GM12878 (cell line): ENCODE measurements around the gene CAND1. TPM values are rescaled to one million over a fixed set of nuclear protein-coding genes. Genes with fewer than 3 reads are reported as not detected.

Source experiments
- ATAC-seq: fragments of 200-7000 bp; cut with Tn5 transposase; 3 replicates; pipeline ENCODE4 v1.9.1; 2020; ENCODE audit warnings: mild to moderate bottlenecking, moderate library complexity
- Bru-seq: library from RNA; stranded (reverse); fragments of 400-500 nt; gene quantifications from one replicate; lab custom pipeline; 2021; lab: Mats Ljungman, UMichigan
- BruChase-seq, 2 experiments: library from RNA; stranded (reverse); fragments of 400-500 nt; gene quantifications; one replicate each; lab custom pipeline; 2021; lab: Mats Ljungman, UMichigan
- BruUV-seq: library from RNA; stranded (reverse); fragments of 400-500 nt; replicated peaks from 2 replicates; lab custom pipeline; 2021; lab: Mats Ljungman, UMichigan
- CTCF ChIA-PET: fragments of 300-600 bp; sonication (Branson Sonifier 250); formaldehyde crosslinking; extraction: SDS; loops from one replicate; lab custom pipeline; 2021; ENCODE audit warnings: inconsistent platforms; lab: Yijun Ruan, JAX
- POLR2A ChIA-PET: fragments of 350-600 bp; formaldehyde crosslinking; extraction: SDS; loops from one replicate; lab custom pipeline; 2021; ENCODE audit warnings: inconsistent platforms; lab: Charles Lee
- RAD21 ChIA-PET: fragments of 300-600 bp; sonication (Branson Sonifier 250); formaldehyde crosslinking; loops from one replicate; lab custom pipeline; 2023; ENCODE audit warnings: antibody characterized with exemption; ENCODE audit not compliant: unreplicated experiment; lab: Charles Lee
- SMC1A ChIA-PET: fragments of 300-600 bp; sonication (Branson Sonifier 250); formaldehyde crosslinking; loops from one replicate; lab custom pipeline; 2023; ENCODE audit not compliant: unreplicated experiment, uncharacterized antibody; lab: Charles Lee
- DNase-seq: peaks from one replicate; pipeline ENCODE4 v3.0.0-alpha.2; 2011; ENCODE audit warnings: low read depth, low spot score
- FAIRE-seq: peaks from 3 replicates; lab custom pipeline; 2011; peaks lifted over from hg19 to GRCh38; lab: Jason Lieb, UNC
- H2AFZ ChIP-seq: 2 replicates; pipeline ENCODE4 v1.6.0; 2011; ENCODE audit warnings: low read depth, low read length, control low read depth; ENCODE audit not compliant: control insufficient read depth
- H3K27ac ChIP-seq: 2 replicates; pipeline ENCODE4 v1.5.1; 2011; ENCODE audit warnings: control low read depth; ENCODE audit not compliant: control insufficient read depth, insufficient read depth
- H3K27me3 ChIP-seq, 2 experiments: replicated peaks in 1 of 2; 2 replicates each; pipeline versions ENCODE4 v1.6.0 to v1.6.1; 2011; ENCODE audit warnings: low read length in 1 of 2; ENCODE audit not compliant: control insufficient read depth in 2 of 2, insufficient read depth in 2 of 2
- H3K36me3 ChIP-seq, 2 experiments: 2 replicates each; pipeline ENCODE4 v1.5.1; 2011; ENCODE audit warnings: low read length in 1 of 2; ENCODE audit not compliant: control insufficient read depth in 2 of 2, insufficient read depth in 2 of 2
- H3K4me1 ChIP-seq: 2 replicates; pipeline ENCODE4 v1.6.1; 2011; ENCODE audit warnings: mild to moderate bottlenecking, low read length, moderate library complexity, mixed read lengths; ENCODE audit not compliant: control insufficient read depth, insufficient read depth
- H3K4me2 ChIP-seq: 2 replicates; pipeline ENCODE4 v1.6.0; 2011; ENCODE audit warnings: control low read depth; ENCODE audit not compliant: control insufficient read depth, insufficient read depth
- H3K4me3 ChIP-seq: fragments of 200-600 bp; sonication (generic); 2 replicates; pipeline ENCODE4 v1.5.1; 2016
- H3K79me2 ChIP-seq: 2 replicates; pipeline ENCODE4 v1.6.0; 2011; ENCODE audit warnings: low read length; ENCODE audit not compliant: control insufficient read depth, insufficient read depth
- H3K9ac ChIP-seq: 2 replicates; pipeline ENCODE4 v1.8.0; 2011; ENCODE audit warnings: low read length, control low read depth, mixed read lengths; ENCODE audit not compliant: control insufficient read depth, insufficient read depth
- H3K9me3 ChIP-seq: replicated peaks from 3 replicates; pipeline ENCODE4 v1.5.1; 2011; ENCODE audit warnings: mild to moderate bottlenecking, low read length; ENCODE audit not compliant: control insufficient read depth, insufficient read depth
- H4K20me1 ChIP-seq: 2 replicates; pipeline ENCODE4 v1.6.0; 2011; ENCODE audit not compliant: control insufficient read depth, insufficient read depth
- CHD2 ChIP-seq: IDR thresholded peaks from 2 replicates; pipeline ENCODE4 v1.6.1; 2011; ENCODE audit warnings: low read depth, low read length, improper control_type of control experiment, borderline replicate concordance
- CREB1 ChIP-seq: IDR thresholded peaks from 2 replicates; pipeline ENCODE4 v1.6.1; 2012; ENCODE audit warnings: low read depth, mild to moderate bottlenecking, inconsistent platforms
- EP300 ChIP-seq, 2 experiments: fragments of 150-350 bp in 1 of 2; IDR thresholded peaks; 2 replicates each; pipeline ENCODE4 v1.6.1; 2011 to 2012; ENCODE audit warnings: low read depth in 2 of 2, low read length in 2 of 2, borderline replicate concordance in 1 of 2, improper control_type of control experiment in 1 of 2, inconsistent platforms in 1 of 2; ENCODE audit not compliant: control insufficient read depth in 1 of 2
- EZH2 ChIP-seq: IDR thresholded peaks from 2 replicates; pipeline ENCODE4 v1.6.1; 2012; ENCODE audit warnings: low read depth, mild to moderate bottlenecking, control low read depth, inconsistent platforms, low read length, borderline replicate concordance; ENCODE audit not compliant: control insufficient read depth
- GABPA ChIP-seq: IDR thresholded peaks from 2 replicates; pipeline ENCODE4 v1.6.1; 2014; ENCODE audit warnings: antibody characterized with exemption, low read depth, mild to moderate bottlenecking, inconsistent platforms
- GATAD2B ChIP-seq: fragments of 450-650 bp; conservative IDR thresholded peaks from 2 replicates; pipeline ENCODE4 v1.6.1; 2017; ENCODE audit warnings: low read depth, mild to moderate bottlenecking, moderate library complexity
- MEF2B ChIP-seq: fragments of 450-650 bp; IDR thresholded peaks from 2 replicates; pipeline ENCODE4 v1.6.1; 2018; ENCODE audit warnings: mild to moderate bottlenecking, moderate library complexity; ENCODE audit not compliant: partially characterized antibody, poor library complexity, severe bottlenecking
- MYB ChIP-seq: fragments of 150-350 bp; IDR thresholded peaks from 2 replicates; pipeline ENCODE4 v1.6.1; 2014; ENCODE audit warnings: mild to moderate bottlenecking, low read depth, low read length, borderline replicate concordance
- NR2C1 ChIP-seq: fragments of 450-650 bp; IDR thresholded peaks from 2 replicates; pipeline ENCODE4 v1.6.1; 2017; ENCODE audit warnings: antibody characterized with exemption, mild to moderate bottlenecking, moderate library complexity
- SRF ChIP-seq, 2 experiments: IDR thresholded peaks; 2 replicates each; pipeline ENCODE4 v1.6.1; 2011; ENCODE audit warnings: low read depth in 2 of 2, low read length in 2 of 2, mild to moderate bottlenecking in 1 of 2, moderate library complexity in 1 of 2
- WGBS: methylation state at CpG from one replicate; pipeline ENCODE4 v1.1.6; 2016; ENCODE audit warnings: low lambda C conversion rate; ENCODE audit not compliant: insufficient replicate concordance, insufficient coverage; ENCODE audit errors: missing lambda C conversion rate; 5-methylcytosine and 5-hydroxymethylcytosine counted together
- in situ Hi-C: fragments of 300-500 bp; cut with MboI; formaldehyde crosslinking; loops from 9 replicates; pipeline ENCODE4 v1.14.3; 2018; ENCODE audit warnings: mixed read lengths
- intact Hi-C: fragments of 100-400 bp; cut with micrococcal nuclease; formaldehyde crosslinking; loops from one replicate; pipeline ENCODE4 v1.14.2; 2022; ENCODE audit not compliant: unreplicated experiment
- long read RNA-seq, 2 experiments: library from polyadenylated mRNA; unstranded; transcript quantifications; one replicate each; pipeline ENCODE4 v2.0.0, GENCODE V29; 2019 to 2020
- polyA minus RNA-seq, 3 experiments: library from RNA; depleted of rRNA, polyadenylated mRNA; stranded (reverse); fragments of >200 nt; gene quantifications; 2 replicates each; pipeline ENCODE4 v1.2.3, GENCODE V29; 2011
- polyA plus RNA-seq, 11 experiments: library from polyadenylated mRNA; depleted of rRNA in 4 of 11; unstranded in 6 of 11; stranded (reverse) in 5 of 11; fragments of >200 nt; fragmentation: Nextera tagmentation in 4 of 11; fragmentation: Illumina TruSeq in 1 of 11; extraction: Ambion mirVana in 4 of 11; extraction: Trizol in 1 of 11; gene quantifications; 1 replicate in 1 of 11; 2 replicates in 10 of 11; pipeline versions ENCODE4 v1.2.1 to v1.2.3, GENCODE V29; 2011 to 2016; ENCODE audit warnings: inconsistent platforms in 2 of 11, missing spikeins in 2 of 11, low read depth in 1 of 11
- total RNA-seq, 4 experiments: library from RNA; depleted of rRNA in 3 of 4; stranded (reverse); fragments of >200 nt in 3 of 4; fragmentation: Illumina TruSeq in 1 of 4; extraction: Trizol in 1 of 4; gene quantifications; 2 replicates each; pipeline versions ENCODE4 v1.2.1 to v1.2.3, GENCODE V29; 2013 to 2021
- TF ChIP-seq, protein P1 (sequence below): fragments of 450-650 bp; IDR thresholded peaks from 2 replicates; pipeline ENCODE4 v1.6.1; 2016; ENCODE audit warnings: mild to moderate bottlenecking, moderate library complexity, borderline replicate concordance

The CAND1 gene
- total RNA-seq (2013; cell fraction: nucleolus; rRNA removed): 322 and 341 TPM in 2 replicates
- total RNA-seq (2014; rRNA removed) (86.9 and 101 TPM in 2 replicates), total RNA-seq (2014; rRNA removed; fragmentation: Illumina TruSeq; extraction: Trizol) (103 and 105 TPM in 2 replicates), total RNA-seq (2021) (186 and 203 TPM in 2 replicates), polyA plus RNA-seq (2011; rRNA removed) (165 and 227 TPM in 2 replicates), polyA plus RNA-seq (2014; fragmentation: Illumina TruSeq; extraction: Trizol) (78.1 and 98.5 TPM in 2 replicates), polyA plus RNA-seq (2014; fragmentation: Nextera tagmentation; extraction: Ambion mirVana) (10 to 100 TPM; 34.5 to 44.0 TPM), polyA plus RNA-seq (2014; rRNA removed) (60.1 and 71.3 TPM in 2 replicates), polyA plus RNA-seq (2016; fragmentation: Nextera tagmentation; extraction: Ambion mirVana) (100 to 1,000 TPM; 210 to 213 TPM), polyA minus RNA-seq (2011; rRNA and poly(A)+ RNA removed) (97.3 and 160 TPM in 2 replicates), Bru-seq, nascent RNA (percentile 94 among the genes with signal in this experiment), BruChase-seq, experiment 1, labeled RNA remaining after a 6-hour chase (percentile 95 among the genes with signal in this experiment), BruChase-seq, experiment 2, labeled RNA remaining after a 2-hour chase (percentile 95 among the genes with signal in this experiment)
- 29.9 TPM for polyA plus RNA-seq (2011; ENCODE audit: low read depth)
- 38.9 and 49.3 TPM in 2 replicates for polyA plus RNA-seq (2011; cell fraction: cytosol; rRNA removed)
- polyA plus RNA-seq (2011; cell fraction: nucleus; rRNA removed): 75.6 and 84.0 TPM in 2 replicates
- polyA plus RNA-seq (2012): 52.1 and 71.4 TPM in 2 replicates
- 38.9 and 54.2 TPM in 2 replicates for polyA minus RNA-seq (2011; cell fraction: cytosol; rRNA and poly(A)+ RNA removed)
- polyA minus RNA-seq (2011; cell fraction: nucleus; rRNA and poly(A)+ RNA removed): 69.6 and 92.5 TPM in 2 replicates
- long read RNA-seq, experiment 1, full-length matches to known transcripts: 8 of 17 reads
- long read RNA-seq, experiment 1, partial matches to known transcripts: 9 of 17 reads
- long read RNA-seq, experiment 1, other reads (novel, unspliced or antisense): 0 of 17 reads
- long read RNA-seq, experiment 2, full-length matches to known transcripts: 4 of 81 reads
- long read RNA-seq, experiment 2, partial matches to known transcripts: 69 of 81 reads
- long read RNA-seq, experiment 2, other reads (novel, unspliced or antisense): 8 of 81 reads

- no peak for FAIRE-seq
- BruUV-seq: no TSS peak
- POLR2A ChIA-PET: interaction anchor here (0.6 to 2.6 kb wide), 11 partner anchors 8 to 1540 kb away, joined by 3 to 12 read pairs (median 3); no protein-coding TSS in a partner anchor
- TF ChIP-seq MYB: peak; percentile 83; the same call in 1 of the 2 replicates
- 0 out of 2 replicates have a peak, but pooled peaks have one; percentile 55 for TF ChIP-seq GABPA
- TF ChIP-seq EP300 (IDR thresholded peaks at IDR 0.05; ENCODE audit: borderline replicate concordance in 1 of 2, control insufficient read depth in 1 of 2, low read depth in 2 of 2, low read length in 2 of 2): peak in 1 of 2 experiments; percentile 65; a peak in 1 of 4 replicates
- peak; percentile 98 for TF ChIP-seq NR2C1
- peak; percentile 91 for TF ChIP-seq GATAD2B
- peak; percentile 100 for TF ChIP-seq CHD2
- no peak for TF ChIP-seq EZH2
- peak; percentile 82 for TF ChIP-seq CREB1
- TF ChIP-seq, protein P1, sequence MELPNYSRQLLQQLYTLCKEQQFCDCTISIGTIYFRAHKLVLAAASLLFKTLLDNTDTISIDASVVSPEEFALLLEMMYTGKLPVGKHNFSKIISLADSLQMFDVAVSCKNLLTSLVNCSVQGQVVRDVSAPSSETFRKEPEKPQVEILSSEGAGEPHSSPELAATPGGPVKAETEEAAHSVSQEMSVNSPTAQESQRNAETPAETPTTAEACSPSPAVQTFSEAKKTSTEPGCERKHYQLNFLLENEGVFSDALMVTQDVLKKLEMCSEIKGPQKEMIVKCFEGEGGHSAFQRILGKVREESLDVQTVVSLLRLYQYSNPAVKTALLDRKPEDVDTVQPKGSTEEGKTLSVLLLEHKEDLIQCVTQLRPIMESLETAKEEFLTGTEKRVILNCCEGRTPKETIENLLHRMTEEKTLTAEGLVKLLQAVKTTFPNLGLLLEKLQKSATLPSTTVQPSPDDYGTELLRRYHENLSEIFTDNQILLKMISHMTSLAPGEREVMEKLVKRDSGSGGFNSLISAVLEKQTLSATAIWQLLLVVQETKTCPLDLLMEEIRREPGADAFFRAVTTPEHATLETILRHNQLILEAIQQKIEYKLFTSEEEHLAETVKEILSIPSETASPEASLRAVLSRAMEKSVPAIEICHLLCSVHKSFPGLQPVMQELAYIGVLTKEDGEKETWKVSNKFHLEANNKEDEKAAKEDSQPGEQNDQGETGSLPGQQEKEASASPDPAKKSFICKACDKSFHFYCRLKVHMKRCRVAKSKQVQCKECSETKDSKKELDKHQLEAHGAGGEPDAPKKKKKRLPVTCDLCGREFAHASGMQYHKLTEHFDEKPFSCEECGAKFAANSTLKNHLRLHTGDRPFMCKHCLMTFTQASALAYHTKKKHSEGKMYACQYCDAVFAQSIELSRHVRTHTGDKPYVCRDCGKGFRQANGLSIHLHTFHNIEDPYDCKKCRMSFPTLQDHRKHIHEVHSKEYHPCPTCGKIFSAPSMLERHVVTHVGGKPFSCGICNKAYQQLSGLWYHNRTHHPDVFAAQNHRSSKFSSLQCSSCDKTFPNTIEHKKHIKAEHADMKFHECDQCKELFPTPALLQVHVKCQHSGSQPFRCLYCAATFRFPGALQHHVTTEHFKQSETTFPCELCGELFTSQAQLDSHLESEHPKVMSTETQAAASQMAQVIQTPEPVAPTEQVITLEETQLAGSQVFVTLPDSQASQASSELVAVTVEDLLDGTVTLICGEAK: peak; percentile 84
- TF ChIP-seq SRF (IDR thresholded peaks at IDR 0.05; ENCODE audit: low read depth in 2 of 2, low read length in 2 of 2): 0 out of 4 replicates have a peak, but pooled peaks of 1 of the 2 experiments have one; percentile 14
- TF ChIP-seq MEF2B: peak; percentile 83
Observed at GRCh38 chr12:67268896-67269632, at the start of gene CAND1. Gene CAND1, plus strand, starts transcription at chr12:67269358. Its CDS starts 360 bp downstream, at chr12:67269718.

More at GRCh38 chr12:67268896-67269632, at the start of gene CAND1:
- H3K36me3 ChIP-seq: no peaks in the 10 kb centered on the region
- H3K4me2 ChIP-seq: peak within 1 kb of the TSS; percentile 83
- H3K9me3 ChIP-seq: no peaks in the 10 kb centered on the region
- intact Hi-C loops: loop anchor here (2.0 to 5.0 kb wide), 2 partner anchors 107 to 430 kb away; no protein-coding TSS in a partner anchor
- SMC1A ChIA-PET: interaction anchor here (1.0 to 1.9 kb wide), 8 partner anchors 8 to 108 kb away, joined by 3 to 12 read pairs (median 4); no protein-coding TSS in a partner anchor
- ATAC-seq (peak; percentile 82), DNase-seq (peak; percentile 99)
- H3K27me3 ChIP-seq: no peaks in the 10 kb centered on the region
- H4K20me1 ChIP-seq: no peaks in the 10 kb centered on the region
- peak within 1 kb of the TSS; percentile 79 for H3K4me3 ChIP-seq
- H3K79me2 ChIP-seq: peaks cover 49% of the 10 kb centered on the region
- CTCF ChIA-PET: interaction anchor here (0.9 to 3.7 kb wide), 8 partner anchors 10 to 674 kb away, joined by 3 to 14 read pairs (median 4); no protein-coding TSS in a partner anchor
- H3K27ac ChIP-seq: peak within 1 kb of the TSS; percentile 96
- peak within 1 kb of the TSS; percentile 91 for H2AFZ ChIP-seq
- peak within 1 kb of the TSS; percentile 91 for H3K9ac ChIP-seq
- RAD21 ChIA-PET: interaction anchor here (0.7 to 1.8 kb wide), 8 partner anchors 10 to 721 kb away, joined by 3 to 16 read pairs (median 4); no protein-coding TSS in a partner anchor
- in situ Hi-C loops: no loop called here
- H3K4me1 ChIP-seq: peaks cover 13% of the 10 kb centered on the region
- WGBS: under 1% methylated on average over 61 of the region's 61 CpGs
